ENCODE results near the gene CCNK.

Gene CCNK

DNA sequence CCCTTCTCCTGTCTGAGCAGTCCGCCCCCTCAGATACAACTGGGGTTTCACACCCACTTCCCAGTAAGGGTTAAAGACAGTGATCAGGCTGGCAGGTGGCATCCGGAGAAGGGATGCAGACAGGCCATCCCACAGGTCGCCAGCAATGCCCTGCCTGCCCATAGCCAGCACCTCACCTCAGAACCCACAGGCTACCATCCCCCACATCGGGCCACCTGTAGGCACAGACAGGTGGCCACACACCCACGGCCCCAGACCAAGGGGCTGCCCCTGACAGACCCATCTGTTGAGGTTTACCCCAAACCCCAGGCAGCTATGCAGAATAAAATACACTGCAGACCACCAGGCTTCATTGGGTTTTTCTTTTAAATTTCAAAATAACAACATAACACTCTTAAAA lies 57.5 kb downstream of the CCNK start:
- DNase-seq, result no peak

DNA sequence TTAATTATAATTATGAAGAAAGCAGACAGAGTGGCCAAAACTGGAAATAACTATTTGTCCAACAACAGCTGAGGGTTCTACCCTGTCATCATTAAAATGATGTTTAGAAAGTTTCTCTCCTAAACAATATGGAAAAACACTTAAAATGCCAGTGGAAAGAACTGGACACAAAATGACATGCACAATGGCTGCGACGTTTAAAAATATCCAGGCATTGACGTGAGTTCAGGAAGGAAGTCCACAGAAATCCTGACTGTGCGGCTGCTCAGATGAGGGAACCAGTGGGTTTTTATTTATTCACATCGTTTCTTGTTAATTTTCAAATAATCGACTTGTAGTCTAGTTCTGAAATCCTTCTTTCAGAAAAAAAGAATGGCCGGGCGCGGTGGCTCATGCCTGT lies 58.3 kb downstream of the CCNK start:
- DNase-seq, result no peak

DNA sequence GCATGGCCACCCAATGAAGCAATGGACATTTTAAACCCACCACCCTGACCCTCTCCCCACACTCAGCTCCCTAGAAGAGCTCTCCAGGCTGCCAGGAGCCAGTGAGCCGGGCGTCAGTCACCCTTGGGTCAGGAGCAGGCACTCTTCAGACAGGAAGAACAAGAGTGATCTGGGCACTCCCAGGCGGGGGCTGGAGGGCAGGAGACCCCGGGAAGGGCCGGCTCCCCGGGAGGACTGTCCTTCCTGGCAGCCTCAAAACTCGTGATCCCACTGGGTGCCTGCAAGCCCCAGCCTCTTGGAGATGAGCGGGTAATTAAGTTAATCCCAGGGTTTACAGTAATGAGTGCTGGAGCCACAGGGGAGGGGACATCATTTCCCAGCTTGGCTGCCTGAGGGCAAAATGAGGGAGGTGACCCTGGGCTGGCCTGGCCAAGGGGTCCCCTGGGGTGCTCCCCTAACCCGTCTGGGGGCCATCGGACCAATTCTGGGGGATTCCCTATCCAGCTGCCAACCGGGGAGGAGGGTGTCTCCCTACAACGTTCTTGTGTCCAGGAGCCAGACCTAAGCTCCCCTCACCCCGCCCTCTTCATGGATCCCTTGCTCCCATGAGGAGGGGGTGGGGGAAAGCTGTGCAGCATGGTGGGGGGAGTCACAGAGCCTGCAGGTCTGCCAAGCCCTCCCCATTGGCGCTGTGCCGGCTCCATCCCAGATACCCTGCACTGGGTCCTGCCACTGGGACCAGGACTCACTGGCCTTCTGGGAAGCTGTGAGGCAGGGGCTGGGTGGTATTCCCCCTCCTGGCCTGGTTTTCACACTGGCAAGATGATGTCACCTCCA lies 59.2 kb downstream of the CCNK start:
- no peak for DNase-seq

DNA sequence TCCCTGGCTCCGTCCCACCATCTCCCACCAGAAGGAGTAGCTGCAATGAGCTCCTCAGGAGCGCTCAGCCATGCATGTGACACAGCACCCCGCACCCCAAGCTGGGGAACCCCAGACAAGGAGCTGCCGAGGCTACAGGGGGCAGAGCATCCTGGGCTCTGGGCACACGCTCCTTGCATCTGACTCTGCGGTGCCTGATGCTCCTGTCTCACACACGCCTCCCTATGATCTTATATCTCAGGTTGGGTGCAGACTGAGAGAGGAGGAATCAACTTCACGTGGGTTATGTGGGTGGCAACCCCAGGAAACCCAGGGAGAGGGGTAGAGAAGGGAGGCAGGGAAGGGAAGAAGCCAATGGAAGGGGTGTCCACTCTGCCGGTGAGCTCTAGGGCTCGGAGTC lies 60.0 kb downstream of the CCNK start:
- no peak for DNase-seq

DNA sequence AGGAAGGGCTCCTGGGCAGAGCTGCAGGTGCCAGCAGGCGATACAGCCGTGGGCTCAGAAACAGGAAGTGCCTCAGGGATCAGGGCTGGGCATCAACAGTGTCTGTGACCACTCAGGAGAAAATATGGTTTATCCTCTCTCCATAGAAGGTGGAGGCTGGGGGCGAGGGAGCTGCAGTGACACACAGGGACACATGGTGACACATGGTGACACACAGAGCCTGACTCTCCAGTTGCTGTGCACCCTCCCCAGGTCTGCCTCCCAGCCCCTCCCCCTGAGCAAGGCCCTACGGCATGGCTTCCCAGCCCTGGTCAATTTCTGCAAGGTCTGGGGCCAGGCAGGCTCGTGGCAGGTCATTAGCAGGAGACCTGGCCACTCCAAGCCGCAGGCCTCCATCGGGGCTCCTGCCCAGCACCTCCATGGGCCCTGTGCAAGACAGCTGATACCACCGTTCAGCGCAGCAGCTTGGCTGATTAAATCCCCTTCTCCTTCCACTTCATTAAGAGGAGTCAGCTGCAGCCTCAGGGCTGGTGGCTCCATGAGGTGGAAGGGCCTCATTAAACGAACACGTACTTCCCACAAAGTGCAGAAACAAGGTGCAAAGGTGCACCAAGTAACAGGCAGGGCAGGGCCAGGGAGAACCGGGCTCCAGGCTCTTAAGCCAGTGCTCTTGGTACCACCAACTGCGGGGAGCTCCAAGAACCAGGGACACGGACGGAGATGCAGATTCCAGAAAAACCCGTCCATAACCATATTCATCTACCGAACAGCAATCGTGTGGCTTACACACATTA lies 60.7 kb downstream of the CCNK start:
- no peak for DNase-seq

DNA sequence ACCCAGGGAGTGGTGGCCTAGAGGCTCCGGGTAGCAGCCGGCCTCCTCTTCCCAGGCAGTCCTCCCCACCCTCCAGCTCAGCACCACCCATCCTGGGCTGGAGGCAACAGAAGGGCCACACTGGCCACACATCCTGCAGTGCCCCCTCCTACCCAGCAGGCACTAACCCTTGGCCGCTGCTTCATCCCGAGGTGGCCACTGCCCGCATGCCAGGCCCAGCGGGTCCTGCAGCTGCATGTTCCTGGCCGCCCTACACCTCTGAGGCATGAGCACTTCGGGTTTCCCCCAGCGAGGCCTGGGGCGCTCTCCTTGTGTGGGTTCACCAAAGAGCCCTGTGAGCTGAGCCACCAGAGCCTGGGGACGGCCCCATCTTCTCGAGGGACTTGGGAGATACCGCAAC lies 61.4 kb downstream of the CCNK start:
- no peak for DNase-seq

DNA sequence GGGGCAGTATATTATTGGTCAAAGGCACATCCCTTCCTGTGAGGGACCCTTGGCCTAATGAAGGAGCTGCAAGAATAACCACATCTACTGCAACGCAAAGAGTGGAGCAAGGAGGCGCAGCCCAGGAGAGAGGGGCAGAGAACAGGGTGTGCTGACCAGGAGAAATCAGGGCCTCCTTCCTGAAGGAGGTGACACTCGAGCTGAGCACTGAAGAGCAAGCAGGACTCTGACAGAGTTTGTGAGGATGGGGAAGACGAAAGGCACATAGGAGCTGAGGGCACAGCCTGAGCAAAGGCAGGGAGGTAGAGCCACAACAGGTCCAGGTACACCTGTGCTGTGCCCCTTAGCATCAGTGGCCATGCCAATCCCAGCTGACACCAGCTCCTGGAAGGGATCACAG lies 62.2 kb downstream of the CCNK start:
- no peak for DNase-seq

DNA sequence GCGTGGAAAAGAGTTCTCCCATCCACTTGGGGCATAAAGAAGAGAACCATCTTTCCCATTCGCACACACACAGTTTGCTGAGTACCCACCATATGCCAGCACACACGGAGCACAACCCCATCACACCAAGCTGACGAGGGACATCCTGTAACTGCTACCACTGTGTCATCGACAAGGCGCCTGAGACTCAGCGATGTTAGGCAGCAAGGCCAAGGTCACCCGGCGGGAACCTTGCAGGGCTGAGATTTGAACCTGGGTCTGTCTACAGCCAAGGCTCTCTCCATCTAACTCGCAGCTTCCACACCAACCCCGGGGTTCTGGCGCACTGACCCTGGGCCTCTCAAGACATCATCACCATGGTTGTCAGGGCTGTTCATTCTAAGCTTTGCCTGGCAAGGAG lies 62.8 kb downstream of the CCNK start:
- DNase-seq, result no peak

DNA sequence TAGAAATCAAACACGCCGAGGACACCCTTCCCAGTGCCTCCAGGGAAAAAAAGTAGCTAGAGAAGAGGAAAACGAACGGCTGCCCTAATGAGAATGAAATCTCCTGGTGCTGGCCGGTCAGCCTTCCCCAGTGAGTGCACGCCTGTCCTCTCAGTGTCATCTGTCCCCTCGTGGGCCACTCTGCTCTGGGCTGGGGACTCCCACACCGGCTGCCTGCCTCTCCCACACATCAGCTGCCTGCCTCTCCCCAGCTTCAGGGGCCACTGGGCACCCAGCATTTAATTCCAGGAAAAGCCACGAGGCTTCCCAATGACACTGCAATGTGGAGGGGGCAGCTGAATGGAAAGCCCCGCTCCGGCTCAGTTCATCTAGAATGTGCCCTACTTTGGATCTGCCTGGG lies 63.8 kb downstream of the CCNK start:
- DNase-seq, result no peak

DNA sequence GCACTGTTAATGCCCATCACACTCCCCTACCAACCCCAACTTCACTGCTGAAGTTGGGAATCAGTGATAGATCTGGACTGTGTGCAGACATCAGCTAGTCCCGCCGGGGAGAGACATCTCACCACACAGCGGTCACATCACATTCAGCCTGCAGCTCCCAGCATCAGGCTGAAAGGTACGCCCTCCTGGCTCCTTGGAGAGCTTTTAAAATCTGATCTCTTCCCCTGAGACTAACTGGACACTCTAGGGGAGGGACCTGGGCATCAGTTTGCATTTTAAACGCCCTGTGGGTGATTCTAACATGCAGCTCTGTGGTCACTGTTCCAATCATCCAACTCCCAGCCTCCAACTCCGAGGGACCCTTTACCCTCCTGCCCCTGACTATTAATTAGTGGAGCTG lies 64.4 kb downstream of the CCNK start:
- no peak for DNase-seq

DNA sequence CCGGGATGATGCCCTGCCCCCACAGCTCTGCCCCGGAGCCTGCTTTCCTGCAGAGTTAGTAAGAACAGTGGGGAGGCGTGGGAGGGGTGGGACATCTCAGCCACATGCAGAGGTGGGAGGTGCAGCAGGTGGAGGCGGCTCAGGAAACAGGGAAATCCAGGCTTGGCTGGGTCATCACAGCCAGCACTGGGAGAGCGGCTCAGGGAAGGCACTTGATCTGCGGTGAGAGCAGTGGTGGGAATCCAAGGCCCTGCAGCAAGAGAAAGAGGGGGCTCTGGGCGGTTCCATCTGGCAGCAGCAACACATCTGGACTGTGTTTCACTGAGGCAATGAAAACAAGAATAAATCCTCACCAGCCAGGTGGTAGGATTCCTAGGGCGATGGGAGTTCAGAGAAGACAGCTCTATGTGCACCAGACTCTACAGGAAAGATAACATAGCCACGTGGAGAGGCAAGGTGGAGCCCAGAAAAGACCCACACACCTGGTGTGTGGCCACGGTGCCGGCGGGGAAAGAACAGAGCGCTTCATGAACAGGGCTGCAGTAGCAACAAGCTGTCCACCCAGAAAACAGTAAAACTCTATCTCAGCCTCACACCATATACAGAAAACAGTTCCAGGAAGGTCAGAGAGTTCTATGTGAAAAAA lies 65.1 kb downstream of the CCNK start:
- DNase-seq, result no peak

DNA sequence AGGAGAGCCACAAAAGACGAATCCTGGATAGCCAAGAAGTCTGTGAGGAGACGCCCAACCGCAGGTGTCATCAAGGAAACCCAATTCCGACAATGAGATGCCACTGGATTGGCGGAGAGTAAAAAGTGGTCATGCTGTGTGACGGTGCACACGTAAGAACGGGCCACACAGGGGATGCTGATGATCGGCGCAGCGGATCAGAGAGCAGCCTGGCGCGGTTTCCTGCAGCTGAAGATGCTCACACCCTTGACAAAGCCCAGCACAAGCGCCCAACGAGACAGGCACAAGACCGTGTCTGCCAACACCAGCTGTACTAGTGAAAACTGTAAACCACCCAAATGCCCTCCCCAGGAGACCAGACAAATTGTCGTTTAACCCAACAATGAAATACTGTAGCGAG lies 67.0 kb downstream of the CCNK start:
- no peak for DNase-seq

DNA sequence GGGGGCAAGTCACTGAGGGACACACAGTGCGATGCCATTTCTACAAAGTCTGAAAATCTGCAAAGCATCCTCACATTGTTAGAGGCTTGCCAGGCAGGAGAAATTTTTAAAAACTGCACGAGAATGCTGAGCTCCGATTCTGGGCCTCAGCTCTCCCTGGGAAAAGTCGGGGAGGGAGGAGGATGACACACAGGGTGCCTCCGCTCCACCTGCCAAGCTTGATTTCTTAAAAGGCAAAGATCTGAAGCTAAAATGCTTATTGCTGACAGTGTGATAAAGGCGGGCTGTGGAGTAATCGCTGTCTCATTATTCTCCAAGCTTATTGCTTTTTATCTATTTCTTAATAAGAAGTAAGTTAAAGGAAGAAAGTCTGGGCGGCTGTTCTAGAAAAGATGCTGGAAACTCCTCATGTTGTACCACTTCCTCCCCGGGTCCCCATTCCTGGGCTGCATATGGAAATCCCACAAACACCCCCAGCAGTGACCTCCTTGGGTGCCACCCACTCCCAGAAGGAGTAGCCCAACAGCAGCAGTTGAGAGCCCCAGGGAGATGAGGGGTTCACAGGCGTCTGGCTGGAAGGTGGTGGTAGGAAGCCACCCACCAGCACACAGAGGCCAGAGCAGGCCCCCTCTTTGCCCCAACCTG lies 67.8 kb downstream of the CCNK start:
- no peak for DNase-seq

DNA sequence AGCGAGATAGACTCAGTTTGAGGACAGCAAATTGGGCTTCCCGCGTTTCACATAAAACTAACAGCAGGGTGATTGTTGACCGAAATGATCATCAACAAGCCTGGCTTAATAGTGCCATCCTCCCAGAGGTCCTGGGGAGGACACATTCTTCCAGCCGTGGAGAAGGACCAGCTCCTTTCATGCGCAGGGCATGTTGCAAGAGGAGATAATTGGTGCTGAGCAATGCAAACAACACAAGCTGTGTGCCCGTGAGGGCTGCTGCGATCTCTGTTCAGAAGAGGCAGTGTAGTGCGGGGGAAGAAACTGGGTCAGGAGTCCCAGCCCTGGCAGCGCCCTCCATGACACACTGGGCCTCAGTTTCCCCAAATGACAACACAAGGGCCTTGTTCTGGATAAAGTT lies 68.5 kb downstream of the CCNK start:
- no peak for DNase-seq

DNA sequence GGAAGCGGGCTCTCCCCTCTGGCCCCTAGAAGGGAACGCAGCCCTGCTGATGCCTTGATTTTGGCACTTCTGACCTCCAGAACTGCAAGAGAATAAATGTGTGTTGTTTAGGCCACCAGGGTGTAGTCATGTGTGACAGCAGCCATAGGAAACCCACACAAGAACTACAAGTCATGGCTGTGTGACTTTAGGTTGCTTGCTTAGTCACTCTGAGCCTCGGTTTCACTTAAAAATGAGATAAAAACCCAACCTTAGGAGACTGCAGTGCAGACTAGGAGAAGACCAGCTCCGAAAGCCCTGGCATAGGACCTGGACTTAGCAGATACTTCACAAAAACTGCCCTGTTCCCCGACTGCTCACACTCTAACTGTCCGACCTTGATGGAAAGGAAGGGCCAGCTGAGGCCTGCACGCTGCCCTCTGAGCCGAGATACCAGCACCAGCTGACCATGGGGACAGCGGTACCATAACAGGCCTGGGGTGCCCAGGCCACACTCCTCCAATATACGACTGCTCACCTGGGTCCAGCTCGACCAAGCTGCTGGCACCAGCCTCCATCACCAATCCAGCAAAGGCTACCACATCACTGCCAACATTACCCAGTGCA lies 69.3 kb downstream of the CCNK start:
- no peak for DNase-seq

DNA sequence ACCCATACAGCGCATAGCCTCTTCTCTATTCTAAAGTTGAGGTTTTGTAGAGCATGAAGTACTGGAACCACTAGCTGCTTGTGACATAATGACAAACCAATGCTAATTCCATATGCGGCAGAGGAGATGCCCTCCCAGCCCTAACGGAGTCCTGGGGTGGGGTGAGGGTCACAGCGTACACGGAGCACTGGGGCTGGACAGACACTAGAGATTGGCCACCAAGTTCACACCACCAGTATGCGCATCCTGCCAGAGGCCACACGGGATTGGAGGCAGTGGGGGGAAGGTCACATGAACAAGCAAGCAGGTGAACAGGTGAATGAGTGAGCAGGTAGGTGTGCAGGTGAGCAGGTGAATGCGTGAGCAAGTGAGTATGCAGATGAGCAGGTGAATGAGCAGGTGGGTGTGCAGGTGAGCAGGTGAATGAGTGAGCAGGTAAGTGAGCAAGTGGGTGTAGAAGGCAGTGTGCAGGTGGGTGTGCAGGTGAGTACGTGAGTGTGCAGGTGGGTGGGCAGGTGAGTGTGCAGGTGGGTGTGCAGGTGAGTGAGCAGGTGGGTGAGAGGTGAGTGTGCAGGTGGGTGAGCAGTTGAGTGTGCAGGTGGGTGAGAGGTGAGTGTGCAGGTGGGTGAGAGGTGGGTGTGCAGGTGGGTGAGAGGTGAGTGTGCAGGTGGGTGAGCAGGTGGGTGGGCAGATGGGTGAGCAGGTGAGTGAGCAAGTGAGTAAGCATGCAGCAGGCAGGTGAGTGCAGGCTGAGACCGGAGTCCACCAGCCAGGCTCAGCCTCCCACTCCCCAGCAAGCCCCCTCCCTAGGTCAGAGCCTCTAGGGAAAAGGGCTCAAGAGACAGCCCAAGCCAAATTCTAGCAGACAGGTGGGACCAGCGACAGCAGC lies 70.1 kb downstream of the CCNK start:
- no peak for DNase-seq

DNA sequence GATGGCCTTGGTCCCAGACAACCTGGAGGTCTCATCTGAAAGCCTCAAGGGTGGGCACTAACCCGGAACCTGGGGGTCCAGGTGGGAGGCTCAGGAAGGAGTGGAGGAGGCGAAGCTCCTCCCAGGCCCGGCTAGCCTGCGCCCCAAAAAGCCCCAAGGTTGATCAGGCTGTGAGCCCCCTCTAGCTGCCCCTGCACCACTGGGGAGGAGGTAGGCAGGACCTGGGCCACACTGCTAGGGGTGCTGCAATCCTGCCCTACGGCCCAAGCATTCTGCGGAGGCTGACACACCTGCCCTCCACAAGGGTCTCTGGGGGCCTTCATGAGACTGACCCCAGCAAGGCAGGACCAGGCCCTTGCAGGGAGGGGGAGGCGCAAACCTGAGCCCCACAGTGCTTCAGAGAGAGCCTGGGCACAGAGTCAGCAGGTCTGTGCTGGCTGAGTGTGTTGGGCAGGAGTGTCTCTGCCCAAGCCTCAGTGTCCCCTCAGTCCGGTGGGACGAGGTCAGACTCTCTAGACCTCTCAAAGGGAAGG lies 70.9 kb downstream of the CCNK start:
- DNase-seq, result no peak

DNA sequence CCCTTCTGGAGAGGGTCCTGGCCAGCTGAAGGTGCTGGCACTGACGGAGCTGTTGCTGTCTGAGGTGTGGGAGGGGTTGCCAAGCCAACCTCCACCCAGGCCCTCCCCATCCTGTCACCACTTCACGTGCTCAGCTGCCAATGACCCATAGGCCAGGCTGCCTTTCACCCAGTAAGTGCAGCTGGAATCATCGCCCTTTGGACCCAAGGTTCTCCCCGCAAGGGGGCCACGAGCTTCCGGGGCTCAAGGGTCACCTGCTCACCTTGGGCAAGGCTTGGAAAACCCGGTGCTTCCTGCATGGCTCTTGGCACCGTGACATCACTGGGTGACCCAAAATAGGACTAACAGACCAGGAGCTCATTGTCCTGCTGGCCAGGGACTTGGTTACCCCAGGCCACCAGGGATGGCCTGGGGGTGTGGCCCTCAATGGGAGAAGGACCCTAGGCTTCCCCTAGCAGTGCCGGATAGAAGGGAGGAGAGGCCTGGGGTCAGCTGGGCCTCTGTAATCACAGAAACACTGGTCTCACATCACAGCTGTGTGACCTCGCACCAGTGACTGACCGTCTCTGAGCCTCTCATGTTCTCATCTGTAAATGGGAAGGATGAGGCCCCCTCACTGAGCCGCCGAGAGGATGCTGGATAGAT lies 71.5 kb downstream of the CCNK start:
- no peak for DNase-seq

DNA sequence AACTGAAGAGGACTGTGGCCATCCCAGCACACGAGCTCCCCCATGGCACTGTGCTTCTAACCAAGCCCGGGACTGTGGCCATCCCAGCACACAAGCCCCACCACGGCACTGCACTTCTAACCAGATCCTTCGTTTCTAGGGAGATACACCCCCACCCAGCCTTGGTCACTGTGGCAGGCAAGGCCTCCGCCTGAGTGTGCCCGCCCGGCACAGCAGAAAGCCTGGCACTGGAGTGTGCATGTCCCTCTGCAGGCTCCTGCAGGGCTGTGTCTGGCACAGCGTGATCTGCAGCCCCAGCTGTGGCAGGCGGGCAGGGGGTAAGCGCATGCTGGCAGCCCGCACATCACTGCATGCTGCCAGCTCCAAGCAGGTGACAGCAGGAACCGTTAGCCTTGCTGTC lies 73.0 kb downstream of the CCNK start:
- DNase-seq, result no peak

DNA sequence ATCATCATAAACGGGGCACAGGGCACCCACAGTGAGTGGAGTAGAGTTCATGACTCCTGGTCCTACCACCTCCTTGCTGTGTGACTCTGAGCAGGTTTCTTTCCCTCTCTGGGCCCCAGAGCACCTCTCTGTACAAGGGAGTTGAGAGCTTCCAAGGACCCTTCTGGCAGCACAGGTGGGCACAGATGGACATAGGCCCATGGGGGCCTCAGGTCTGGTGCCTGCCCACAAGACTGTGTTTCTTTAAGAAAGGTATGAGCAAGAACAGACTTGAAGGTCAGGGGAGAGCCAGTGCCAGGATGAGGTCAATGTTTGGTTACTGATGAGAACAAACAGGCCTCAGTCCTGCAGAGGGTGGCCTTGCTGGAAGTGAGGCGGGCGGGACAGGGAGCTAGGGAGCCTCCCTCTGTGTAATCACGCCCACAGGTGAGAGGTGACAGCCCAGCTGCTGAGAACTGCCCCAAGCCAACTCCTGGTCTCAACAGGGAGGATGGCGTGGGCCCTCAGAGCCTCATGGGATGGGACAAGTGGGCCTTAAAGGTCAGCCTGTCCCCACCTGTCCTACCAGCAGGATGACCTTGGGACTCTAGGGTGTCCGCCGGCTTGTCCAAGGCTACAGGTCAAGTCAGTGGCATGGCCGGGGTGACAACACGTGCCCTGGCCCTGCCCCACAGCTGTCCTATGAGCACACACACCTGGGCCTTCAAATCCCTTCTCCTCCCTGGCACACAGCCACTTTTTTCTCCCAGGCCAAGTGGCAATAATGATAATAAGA lies 73.7 kb downstream of the CCNK start:
- no peak for DNase-seq

Measured in CD4-positive, alpha-beta T cell treated with Interferon gamma for 1 hour (primary cell).